SK-N-SH treated with all-trans-retinoic acid at 6 μM for 48 hours (cell line): ENCODE data around the gene TMEM178B.

Experiments used
- ATAC-seq: fragments of 200-7000 bp; cut with Tn5 transposase; 3 replicates; pipeline ENCODE4 v1.9.1; 2020; ENCODE audit warnings: mild to moderate bottlenecking, moderate library complexity
- CSDC2 ChIP-seq: fragments of 250-450 bp; sonication (Bioruptor Pico); IDR thresholded peaks from 2 replicates; pipeline ENCODE4 v1.5.0; 2020; ENCODE audit warnings: mild to moderate bottlenecking, moderate library complexity
- ESRRG ChIP-seq: fragments of 250-450 bp; sonication (Bioruptor Pico); IDR thresholded peaks from 2 replicates; pipeline ENCODE4 v1.6.1; 2021; ENCODE audit warnings: mild to moderate bottlenecking
- GLIS3 ChIP-seq: fragments of 250-450 bp; sonication (Bioruptor Pico); IDR thresholded peaks from 2 replicates; pipeline ENCODE4 v1.5.0; 2020; ENCODE audit warnings: mild to moderate bottlenecking, moderate library complexity
- ISL1 ChIP-seq: fragments of 250-450 bp; sonication (Bioruptor Pico); IDR thresholded peaks from 2 replicates; pipeline ENCODE4 v2.1.2; 2022; ENCODE audit warnings: mild to moderate bottlenecking, moderate library complexity
- OSR1 ChIP-seq: fragments of 250-450 bp; sonication (Bioruptor Pico); IDR thresholded peaks from 2 replicates; pipeline ENCODE4 v1.8.0; 2022; ENCODE audit warnings: moderate library complexity, mild to moderate bottlenecking, inconsistent platforms
- PPARA ChIP-seq: fragments of 250-450 bp; sonication (Bioruptor Pico); IDR thresholded peaks from 2 replicates; pipeline ENCODE4 v1.5.0; 2020; ENCODE audit warnings: mild to moderate bottlenecking, borderline replicate concordance
- RARB ChIP-seq: fragments of 250-450 bp; sonication (Bioruptor Pico); IDR thresholded peaks from 2 replicates; pipeline ENCODE4 v1.8.0; 2021; ENCODE audit warnings: mild to moderate bottlenecking, moderate library complexity
- SNAI2 ChIP-seq: fragments of 250-450 bp; sonication (Bioruptor Pico); IDR thresholded peaks from 2 replicates; pipeline ENCODE4 v1.5.0; 2020; ENCODE audit warnings: mild to moderate bottlenecking, moderate library complexity
- TCF4 ChIP-seq: fragments of 250-450 bp; sonication (Bioruptor Pico); IDR thresholded peaks from 2 replicates; pipeline ENCODE4 v1.8.0; 2021; ENCODE audit warnings: mild to moderate bottlenecking, moderate library complexity, borderline replicate concordance
- TOX ChIP-seq: fragments of 250-450 bp; sonication (Bioruptor Pico); IDR thresholded peaks from 2 replicates; pipeline ENCODE4 v1.8.0; 2021; ENCODE audit warnings: mild to moderate bottlenecking, moderate library complexity, borderline replicate concordance
- ZC3H10 ChIP-seq: fragments of 250-450 bp; sonication (Bioruptor Pico); IDR thresholded peaks from 2 replicates; pipeline ENCODE4 v1.5.1; 2021; ENCODE audit warnings: mild to moderate bottlenecking, moderate library complexity
- ZFP3 ChIP-seq: fragments of 250-450 bp; sonication (Bioruptor Pico); IDR thresholded peaks from 2 replicates; pipeline ENCODE4 v1.5.0; 2020; ENCODE audit warnings: mild to moderate bottlenecking, moderate library complexity
- ZFP30 ChIP-seq: fragments of 450-650 bp; formaldehyde crosslinking; IDR thresholded peaks from 2 replicates; pipeline ENCODE4 v1.5.0; 2022; ENCODE audit warnings: mild to moderate bottlenecking, moderate library complexity
- ZNF565 ChIP-seq: fragments of 450-650 bp; formaldehyde crosslinking; conservative IDR thresholded peaks from 2 replicates; pipeline ENCODE4 v1.5.0; 2020; ENCODE audit warnings: low read depth, mild to moderate bottlenecking, moderate library complexity
- ZNF70 ChIP-seq: fragments of 450-650 bp; formaldehyde crosslinking; IDR thresholded peaks from 2 replicates; pipeline ENCODE4 v1.5.0; 2020; ENCODE audit warnings: mild to moderate bottlenecking, moderate library complexity
- ZNF8 ChIP-seq: fragments of 450-650 bp; formaldehyde crosslinking; IDR thresholded peaks from 2 replicates; pipeline ENCODE4 v1.5.0; 2020; ENCODE audit warnings: mild to moderate bottlenecking, moderate library complexity
- TF ChIP-seq, protein P1 (sequence below): fragments of 250-450 bp; sonication (Bioruptor Pico); IDR thresholded peaks from 2 replicates; pipeline ENCODE4 v1.8.0; 2020; ENCODE audit warnings: mild to moderate bottlenecking, moderate library complexity, borderline replicate concordance
- TF ChIP-seq, protein P2 (sequence below): fragments of 250-450 bp; sonication (Bioruptor Pico); IDR thresholded peaks from 2 replicates; pipeline ENCODE4 v1.5.0; 2020; ENCODE audit warnings: mild to moderate bottlenecking, moderate library complexity
- TF ChIP-seq, protein P3 (sequence below): fragments of 250-450 bp; sonication (Bioruptor Pico); IDR thresholded peaks from 2 replicates; pipeline ENCODE4 v1.5.1; 2021; ENCODE audit warnings: mild to moderate bottlenecking, moderate library complexity
- TF ChIP-seq, protein P4 (sequence below): fragments of 250-450 bp; sonication (Bioruptor Pico); IDR thresholded peaks from 2 replicates; pipeline ENCODE4 v1.5.1; 2020; ENCODE audit warnings: low read depth, mild to moderate bottlenecking, moderate library complexity
- TF ChIP-seq, protein P5 (sequence below): fragments of 250-450 bp; sonication (Bioruptor Pico); IDR thresholded peaks from 2 replicates; pipeline ENCODE4 v1.8.0; 2021; ENCODE audit warnings: low read depth, mild to moderate bottlenecking, moderate library complexity, borderline replicate concordance

The TMEM178B gene

DNA sequence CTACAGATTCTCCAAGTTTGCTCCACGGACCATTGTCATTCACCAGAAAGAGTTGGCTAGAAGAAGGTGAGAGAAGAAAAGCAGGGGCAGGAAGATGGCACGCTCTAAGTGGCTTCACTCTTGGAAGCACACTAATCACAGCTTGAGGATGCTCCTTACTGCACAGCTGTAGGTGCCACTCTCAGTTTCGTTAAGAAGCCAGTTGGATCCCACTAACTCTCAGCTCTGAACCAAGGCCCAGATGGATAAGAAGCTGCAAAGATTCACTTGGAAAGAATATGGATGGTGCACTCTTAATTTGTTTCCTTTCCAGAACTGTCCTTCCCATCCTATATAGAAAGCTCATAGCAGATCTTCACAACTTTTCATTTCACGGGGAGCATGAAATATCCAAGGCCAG lies 382.8 kb downstream of the TMEM178B start (continued):
- TF ChIP-seq, protein P1, sequence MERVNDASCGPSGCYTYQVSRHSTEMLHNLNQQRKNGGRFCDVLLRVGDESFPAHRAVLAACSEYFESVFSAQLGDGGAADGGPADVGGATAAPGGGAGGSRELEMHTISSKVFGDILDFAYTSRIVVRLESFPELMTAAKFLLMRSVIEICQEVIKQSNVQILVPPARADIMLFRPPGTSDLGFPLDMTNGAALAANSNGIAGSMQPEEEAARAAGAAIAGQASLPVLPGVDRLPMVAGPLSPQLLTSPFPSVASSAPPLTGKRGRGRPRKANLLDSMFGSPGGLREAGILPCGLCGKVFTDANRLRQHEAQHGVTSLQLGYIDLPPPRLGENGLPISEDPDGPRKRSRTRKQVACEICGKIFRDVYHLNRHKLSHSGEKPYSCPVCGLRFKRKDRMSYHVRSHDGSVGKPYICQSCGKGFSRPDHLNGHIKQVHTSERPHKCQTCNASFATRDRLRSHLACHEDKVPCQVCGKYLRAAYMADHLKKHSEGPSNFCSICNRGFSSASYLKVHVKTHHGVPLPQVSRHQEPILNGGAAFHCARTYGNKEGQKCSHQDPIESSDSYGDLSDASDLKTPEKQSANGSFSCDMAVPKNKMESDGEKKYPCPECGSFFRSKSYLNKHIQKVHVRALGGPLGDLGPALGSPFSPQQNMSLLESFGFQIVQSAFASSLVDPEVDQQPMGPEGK (CRISPR knock-in tag), result no peak
- TF ChIP-seq ZNF70 (CRISPR knock-in tag) (no peak), SNAI2 (no peak), TCF4 (no peak), ZC3H10 (CRISPR knock-in tag) (no peak), RARB (no peak)

DNA sequence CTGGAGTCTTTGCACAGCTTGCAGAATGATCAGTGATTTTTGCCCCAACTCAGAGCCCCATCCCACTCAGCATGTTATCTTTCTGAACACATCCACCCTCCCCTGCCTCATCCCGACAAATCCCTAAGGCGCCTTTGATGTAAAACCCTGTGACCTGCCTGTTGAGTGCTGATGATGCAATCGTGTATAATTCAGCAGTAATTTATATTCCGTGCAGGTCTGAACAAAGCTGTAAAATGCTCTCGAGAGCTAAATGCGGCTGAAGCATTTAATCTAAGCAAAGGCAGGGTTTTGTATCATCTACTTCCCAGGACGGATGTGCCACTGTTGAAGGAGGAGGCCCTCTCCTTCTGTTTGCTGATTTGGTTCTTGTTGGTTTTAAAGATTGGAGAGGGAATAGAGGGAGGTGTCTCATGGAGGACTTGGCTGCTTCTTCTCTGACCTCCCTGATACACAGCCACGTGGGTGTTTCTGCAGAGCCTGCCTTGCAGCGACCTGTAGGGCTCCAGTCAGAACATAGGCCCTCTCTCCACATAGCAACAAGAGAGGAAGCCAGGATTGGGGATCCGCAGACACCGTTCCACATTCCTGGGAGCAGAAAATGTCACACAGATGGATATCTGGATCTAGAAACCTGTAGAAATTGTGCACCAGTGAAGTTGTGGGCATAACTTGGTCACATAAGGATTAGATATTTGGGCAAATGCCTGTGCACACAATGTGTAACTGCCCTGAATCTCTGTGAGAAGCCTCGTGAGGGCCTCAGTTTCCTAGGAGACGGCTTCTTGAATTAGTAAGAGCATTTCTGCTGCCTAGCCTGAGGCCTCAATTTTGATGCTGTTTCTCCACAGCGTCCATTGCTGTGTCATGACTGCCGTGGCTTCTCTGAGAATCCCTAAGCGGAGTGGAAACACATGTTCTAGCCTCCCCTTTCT lies 387.2 kb downstream of the TMEM178B start:
- no peak for ATAC-seq
- TF ChIP-seq CSDC2 (CRISPR knock-in tag) (no peak), ZFP30 (CRISPR knock-in tag) (no peak), GLIS3 (CRISPR knock-in tag) (no peak), ZC3H10 (CRISPR knock-in tag) (no peak), RARB (no peak)
- TF ChIP-seq, protein P1 (CRISPR knock-in tag), result no peak

DNA sequence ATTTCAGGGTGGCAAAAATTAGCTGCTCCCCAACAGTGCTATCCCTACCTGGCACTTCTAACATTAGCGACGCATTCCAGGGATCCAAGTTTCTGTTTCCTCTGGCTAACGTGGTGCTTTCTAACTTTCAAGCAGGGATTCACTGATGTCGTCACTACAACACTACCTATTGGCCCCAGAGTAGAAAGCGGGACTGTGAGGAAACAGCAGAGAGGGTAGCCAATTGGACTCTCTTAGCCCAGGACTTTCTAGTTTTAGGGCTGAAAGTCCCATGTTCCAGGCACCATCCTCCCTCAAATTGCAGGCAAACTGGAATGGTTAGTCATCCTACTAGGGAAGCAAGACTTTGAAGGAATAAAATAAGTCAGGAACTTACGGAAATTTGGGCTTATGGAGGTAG lies 388.1 kb downstream of the TMEM178B start:
- no peak for TF ChIP-seq PPARA (CRISPR knock-in tag)
- no peak for TF ChIP-seq ZFP3
- no peak for ATAC-seq

DNA sequence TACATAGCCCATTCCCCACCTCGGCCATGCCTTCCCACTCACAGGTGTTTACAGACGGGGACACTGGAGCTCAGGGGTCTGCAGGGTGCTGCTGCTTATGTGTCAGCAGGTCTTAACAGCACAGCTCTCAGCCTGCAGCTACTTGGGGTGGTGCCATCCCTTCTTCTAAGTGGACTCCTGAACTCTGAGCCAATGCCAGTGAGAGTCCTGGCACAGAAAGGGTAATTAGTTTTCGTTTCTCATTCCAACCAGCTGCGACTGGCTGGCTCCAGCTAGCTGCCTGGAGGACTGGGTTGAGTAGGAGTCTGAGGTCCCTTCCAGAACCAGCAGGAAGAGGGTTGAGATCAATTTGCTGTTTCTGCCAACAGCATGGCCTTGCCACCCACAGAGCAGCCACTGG lies 389.1 kb downstream of the TMEM178B start:
- no peak for ATAC-seq
- no peak for TF ChIP-seq ZNF70 (CRISPR knock-in tag)
- TF ChIP-seq ESRRG (CRISPR knock-in tag), result no peak
- no peak for TF ChIP-seq PPARA (CRISPR knock-in tag)
- no peak for TF ChIP-seq RARB
- TF ChIP-seq, protein P1 (CRISPR knock-in tag), result no peak
- no peak for TF ChIP-seq TOX
- no peak for TF ChIP-seq ISL1
- TF ChIP-seq ZNF565 (CRISPR knock-in tag), result no peak
- no peak for TF ChIP-seq OSR1 (CRISPR knock-in tag)
- TF ChIP-seq, protein P2, sequence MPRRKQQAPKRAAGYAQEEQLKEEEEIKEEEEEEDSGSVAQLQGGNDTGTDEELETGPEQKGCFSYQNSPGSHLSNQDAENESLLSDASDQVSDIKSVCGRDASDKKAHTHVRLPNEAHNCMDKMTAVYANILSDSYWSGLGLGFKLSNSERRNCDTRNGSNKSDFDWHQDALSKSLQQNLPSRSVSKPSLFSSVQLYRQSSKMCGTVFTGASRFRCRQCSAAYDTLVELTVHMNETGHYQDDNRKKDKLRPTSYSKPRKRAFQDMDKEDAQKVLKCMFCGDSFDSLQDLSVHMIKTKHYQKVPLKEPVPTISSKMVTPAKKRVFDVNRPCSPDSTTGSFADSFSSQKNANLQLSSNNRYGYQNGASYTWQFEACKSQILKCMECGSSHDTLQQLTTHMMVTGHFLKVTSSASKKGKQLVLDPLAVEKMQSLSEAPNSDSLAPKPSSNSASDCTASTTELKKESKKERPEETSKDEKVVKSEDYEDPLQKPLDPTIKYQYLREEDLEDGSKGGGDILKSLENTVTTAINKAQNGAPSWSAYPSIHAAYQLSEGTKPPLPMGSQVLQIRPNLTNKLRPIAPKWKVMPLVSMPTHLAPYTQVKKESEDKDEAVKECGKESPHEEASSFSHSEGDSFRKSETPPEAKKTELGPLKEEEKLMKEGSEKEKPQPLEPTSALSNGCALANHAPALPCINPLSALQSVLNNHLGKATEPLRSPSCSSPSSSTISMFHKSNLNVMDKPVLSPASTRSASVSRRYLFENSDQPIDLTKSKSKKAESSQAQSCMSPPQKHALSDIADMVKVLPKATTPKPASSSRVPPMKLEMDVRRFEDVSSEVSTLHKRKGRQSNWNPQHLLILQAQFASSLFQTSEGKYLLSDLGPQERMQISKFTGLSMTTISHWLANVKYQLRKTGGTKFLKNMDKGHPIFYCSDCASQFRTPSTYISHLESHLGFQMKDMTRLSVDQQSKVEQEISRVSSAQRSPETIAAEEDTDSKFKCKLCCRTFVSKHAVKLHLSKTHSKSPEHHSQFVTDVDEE (CRISPR knock-in tag), result no peak
- no peak for TF ChIP-seq ZFP3
- no peak for TF ChIP-seq ZC3H10 (CRISPR knock-in tag)
- TF ChIP-seq, protein P3, sequence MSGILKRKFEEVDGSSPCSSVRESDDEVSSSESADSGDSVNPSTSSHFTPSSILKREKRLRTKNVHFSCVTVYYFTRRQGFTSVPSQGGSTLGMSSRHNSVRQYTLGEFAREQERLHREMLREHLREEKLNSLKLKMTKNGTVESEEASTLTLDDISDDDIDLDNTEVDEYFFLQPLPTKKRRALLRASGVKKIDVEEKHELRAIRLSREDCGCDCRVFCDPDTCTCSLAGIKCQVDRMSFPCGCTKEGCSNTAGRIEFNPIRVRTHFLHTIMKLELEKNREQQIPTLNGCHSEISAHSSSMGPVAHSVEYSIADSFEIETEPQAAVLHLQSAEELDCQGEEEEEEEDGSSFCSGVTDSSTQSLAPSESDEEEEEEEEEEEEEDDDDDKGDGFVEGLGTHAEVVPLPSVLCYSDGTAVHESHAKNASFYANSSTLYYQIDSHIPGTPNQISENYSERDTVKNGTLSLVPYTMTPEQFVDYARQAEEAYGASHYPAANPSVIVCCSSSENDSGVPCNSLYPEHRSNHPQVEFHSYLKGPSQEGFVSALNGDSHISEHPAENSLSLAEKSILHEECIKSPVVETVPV (CRISPR knock-in tag), result no peak
- TF ChIP-seq SNAI2, result no peak
- TF ChIP-seq, protein P4, sequence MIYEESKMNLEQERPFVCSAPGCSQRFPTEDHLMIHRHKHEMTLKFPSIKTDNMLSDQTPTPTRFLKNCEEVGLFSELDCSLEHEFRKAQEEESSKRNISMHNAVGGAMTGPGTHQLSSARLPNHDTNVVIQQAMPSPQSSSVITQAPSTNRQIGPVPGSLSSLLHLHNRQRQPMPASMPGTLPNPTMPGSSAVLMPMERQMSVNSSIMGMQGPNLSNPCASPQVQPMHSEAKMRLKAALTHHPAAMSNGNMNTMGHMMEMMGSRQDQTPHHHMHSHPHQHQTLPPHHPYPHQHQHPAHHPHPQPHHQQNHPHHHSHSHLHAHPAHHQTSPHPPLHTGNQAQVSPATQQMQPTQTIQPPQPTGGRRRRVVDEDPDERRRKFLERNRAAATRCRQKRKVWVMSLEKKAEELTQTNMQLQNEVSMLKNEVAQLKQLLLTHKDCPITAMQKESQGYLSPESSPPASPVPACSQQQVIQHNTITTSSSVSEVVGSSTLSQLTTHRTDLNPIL, result no peak
- no peak for TF ChIP-seq ZNF8 (CRISPR knock-in tag)
- TF ChIP-seq TCF4, result no peak
- TF ChIP-seq, protein P5, sequence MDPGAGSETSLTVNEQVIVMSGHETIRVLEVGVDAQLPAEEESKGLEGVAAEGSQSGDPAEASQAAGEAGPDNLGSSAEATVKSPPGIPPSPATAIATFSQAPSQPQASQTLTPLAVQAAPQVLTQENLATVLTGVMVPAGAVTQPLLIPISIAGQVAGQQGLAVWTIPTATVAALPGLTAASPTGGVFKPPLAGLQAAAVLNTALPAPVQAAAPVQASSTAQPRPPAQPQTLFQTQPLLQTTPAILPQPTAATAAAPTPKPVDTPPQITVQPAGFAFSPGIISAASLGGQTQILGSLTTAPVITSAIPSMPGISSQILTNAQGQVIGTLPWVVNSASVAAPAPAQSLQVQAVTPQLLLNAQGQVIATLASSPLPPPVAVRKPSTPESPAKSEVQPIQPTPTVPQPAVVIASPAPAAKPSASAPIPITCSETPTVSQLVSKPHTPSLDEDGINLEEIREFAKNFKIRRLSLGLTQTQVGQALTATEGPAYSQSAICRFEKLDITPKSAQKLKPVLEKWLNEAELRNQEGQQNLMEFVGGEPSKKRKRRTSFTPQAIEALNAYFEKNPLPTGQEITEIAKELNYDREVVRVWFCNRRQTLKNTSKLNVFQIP (CRISPR knock-in tag), result no peak
- no peak for TF ChIP-seq ZFP30 (CRISPR knock-in tag)
- no peak for TF ChIP-seq GLIS3 (CRISPR knock-in tag)
